Loucy (cell line): Measurements from ENCODE around the gene TMEM107.
A peak's percentile ranks its signal among the peaks of the same experiment; 100 is the strongest.
"Not testable (repeated sequence)": the region's sequence is repeated elsewhere in the genome, so short reads cannot be mapped to it uniquely, and the experiment has no call there.

ENCODE experiments used
- H2AFZ ChIP-seq: fragments of 200-600 bp; sonication (generic); 2 replicates; pipeline ENCODE4 v1.6.0; 2016; ENCODE audit warnings: antibody characterized with exemption, mild to moderate bottlenecking, low read length, moderate library complexity
- H3F3A ChIP-seq: fragments of 200-600 bp; 2 replicates; pipeline ENCODE4 v1.6.0; 2016; ENCODE audit warnings: antibody characterized with exemption, low read depth, mild to moderate bottlenecking
- H3K27me3 ChIP-seq: fragments of 200-600 bp; sonication (generic); 2 replicates; pipeline ENCODE4 v1.6.1; 2014; ENCODE audit warnings: low read length, mild to moderate bottlenecking; ENCODE audit not compliant: insufficient read depth, poor library complexity, severe bottlenecking
- H3K36me3 ChIP-seq: fragments of 200-600 bp; sonication (generic); 2 replicates; pipeline ENCODE4 v1.6.1; 2016; ENCODE audit warnings: low read length; ENCODE audit not compliant: insufficient read depth
- H3K4me1 ChIP-seq: fragments of 200-600 bp; sonication (generic); 2 replicates; pipeline ENCODE4 v1.5.1; 2014; ENCODE audit warnings: low read length, mild to moderate bottlenecking; ENCODE audit not compliant: insufficient read depth, poor library complexity, severe bottlenecking
- H3K4me2 ChIP-seq: fragments of 200-600 bp; sonication (generic); 2 replicates; pipeline ENCODE4 v1.6.0; 2014; ENCODE audit warnings: antibody characterized with exemption, low read length, low read depth, mild to moderate bottlenecking; ENCODE audit not compliant: poor library complexity, severe bottlenecking
- H3K4me3 ChIP-seq: fragments of 200-600 bp; sonication (generic); 2 replicates; pipeline ENCODE4 v1.5.1; 2014; ENCODE audit warnings: low read length, mild to moderate bottlenecking, mixed read lengths; ENCODE audit not compliant: poor library complexity, severe bottlenecking
- H3K79me2 ChIP-seq: fragments of 200-600 bp; sonication (generic); 2 replicates; pipeline ENCODE4 v1.6.1; 2014; ENCODE audit warnings: low read length; ENCODE audit not compliant: insufficient read depth
- H3K9ac ChIP-seq: fragments of 200-600 bp; sonication (generic); 2 replicates; pipeline ENCODE4 v1.6.0; 2014; ENCODE audit warnings: mild to moderate bottlenecking, low read depth, low read length, moderate library complexity; ENCODE audit not compliant: poor library complexity, severe bottlenecking
- H3K9me2 ChIP-seq: fragments of 200-600 bp; sonication (generic); replicated peaks from 2 replicates; pipeline ENCODE4 v1.6.1; 2016; ENCODE audit warnings: low read depth, low read length, mixed read lengths
- H3K9me3 ChIP-seq: fragments of 200-600 bp; sonication (generic); 2 replicates; pipeline ENCODE4 v1.6.1; 2014; ENCODE audit warnings: mild to moderate bottlenecking, antibody characterized with exemption, low read length, low read depth; ENCODE audit not compliant: insufficient read depth
- H4K20me1 ChIP-seq: fragments of 200-600 bp; sonication (generic); 2 replicates; pipeline ENCODE4 v1.6.0; 2014; ENCODE audit warnings: antibody characterized with exemption, low read length, mild to moderate bottlenecking; ENCODE audit not compliant: insufficient read depth, poor library complexity, severe bottlenecking
- CTCF ChIP-seq: fragments of 200-600 bp; sonication (generic); conservative IDR thresholded peaks from 2 replicates; pipeline ENCODE4 v1.5.1; 2014; ENCODE audit warnings: mild to moderate bottlenecking, antibody characterized with exemption, low read length
- EZH2phosphoT487 ChIP-seq: fragments of 200-600 bp; IDR thresholded peaks from 2 replicates; pipeline ENCODE4 v1.6.1; 2018; ENCODE audit warnings: antibody characterized with exemption, mild to moderate bottlenecking, moderate library complexity, borderline replicate concordance

The TMEM107 gene

GRCh38 chr17:8173871-8174322 is 2.3 kb downstream of the TMEM107 start:
- Histone ChIP-seq H3K36me3 (no peaks in the 10 kb centered on the region), H3K4me1 (peaks cover 31% of the 10 kb centered on the region), H3K79me2 (peaks cover 6% of the 10 kb centered on the region; the same call in 1 of the 2 replicates), H3K9me2 (no peaks in the 10 kb centered on the region), H3K9ac (peak overlapping the region; percentile 70), H2AFZ (peak overlapping the region; percentile 90), H3K4me3 (peak overlapping the region; percentile 74), H3F3A (peaks cover 11% of the 10 kb centered on the region), H3K4me2 (peak overlapping the region; percentile 90), H3K27me3 (no peaks in the 10 kb centered on the region), H3K9me3 (no peaks in the 10 kb centered on the region), H4K20me1 (no peaks in the 10 kb centered on the region)
- TF ChIP-seq EZH2phosphoT487 (no peak), CTCF (no peak)

GRCh38 chr17:8173056-8173870 is 2.9 kb downstream of the TMEM107 start:
- Histone ChIP-seq H3F3A (peaks cover 11% of the 10 kb centered on the region), H3K4me1 (peaks cover 31% of the 10 kb centered on the region), H3K9me2 (no peaks in the 10 kb centered on the region), H3K4me3 (peak overlapping the region; percentile 74), H3K9me3 (no peaks in the 10 kb centered on the region), H4K20me1 (no peaks in the 10 kb centered on the region), H3K27me3 (no peaks in the 10 kb centered on the region), H3K36me3 (no peaks in the 10 kb centered on the region), H3K79me2 (peaks cover 6% of the 10 kb centered on the region; the same call in 1 of the 2 replicates), H2AFZ (peak overlapping the region; percentile 90; the same call in 1 of the 2 replicates), H3K9ac (peak overlapping the region; percentile 70), H3K4me2 (peak overlapping the region; percentile 90)
- TF ChIP-seq CTCF, result no peak
- TF ChIP-seq EZH2phosphoT487, result no peak

GRCh38 chr17:8170186-8170585 is 6.0 kb downstream of the TMEM107 start:
- not testable (repeated sequence) for H3K9ac ChIP-seq, H3K4me2 ChIP-seq, H3K9me3 ChIP-seq, H2AFZ ChIP-seq, H3K27me3 ChIP-seq, H3K9me2 ChIP-seq, H3K79me2 ChIP-seq, H3K4me3 ChIP-seq, H3K36me3 ChIP-seq, H4K20me1 ChIP-seq
- peaks cover 15% of the 10 kb centered on the region for H3K4me1 ChIP-seq
- peaks cover 11% of the 10 kb centered on the region for H3F3A ChIP-seq

- no peak overlapping the region for H3K4me3 ChIP-seq
- H3K4me2 ChIP-seq, result no peak overlapping the region
- no peaks in the 10 kb centered on the region for H3K9me2 ChIP-seq
- H3F3A ChIP-seq, result peaks cover 4% of the 10 kb centered on the region; the same call in 1 of the 2 replicates
- H3K27me3 ChIP-seq, result peaks cover 1% of the 10 kb centered on the region
- no peak for TF ChIP-seq EZH2phosphoT487
- no peak for TF ChIP-seq CTCF
- H2AFZ ChIP-seq, result no peak overlapping the region
- no peaks in the 10 kb centered on the region for H3K9me3 ChIP-seq
- peaks cover 15% of the 10 kb centered on the region for H3K4me1 ChIP-seq
- H4K20me1 ChIP-seq, result peaks cover 2% of the 10 kb centered on the region
- no peak overlapping the region for H3K9ac ChIP-seq
- peaks cover 9% of the 10 kb centered on the region for H3K79me2 ChIP-seq
- H3K36me3 ChIP-seq, result no peaks in the 10 kb centered on the region
These were observed 8.7 kb downstream of the TMEM107 start for GRCh38 chr17:8167526-8167925.
